Activated CD8-positive, alpha-beta memory T cell treated with anti-CD3 and anti-CD28 coated beads for 48 hours (primary cell): ENCODE measurements around the gene RASAL1.

Experiments
- DNase-seq, 3 experiments: peaks; one replicate each; pipeline ENCODE4 v3.0.0-alpha.2; 2020; ENCODE audit warnings: low read depth in 2 of 3, low spot score in 2 of 3

RASAL1 gene

DNA sequence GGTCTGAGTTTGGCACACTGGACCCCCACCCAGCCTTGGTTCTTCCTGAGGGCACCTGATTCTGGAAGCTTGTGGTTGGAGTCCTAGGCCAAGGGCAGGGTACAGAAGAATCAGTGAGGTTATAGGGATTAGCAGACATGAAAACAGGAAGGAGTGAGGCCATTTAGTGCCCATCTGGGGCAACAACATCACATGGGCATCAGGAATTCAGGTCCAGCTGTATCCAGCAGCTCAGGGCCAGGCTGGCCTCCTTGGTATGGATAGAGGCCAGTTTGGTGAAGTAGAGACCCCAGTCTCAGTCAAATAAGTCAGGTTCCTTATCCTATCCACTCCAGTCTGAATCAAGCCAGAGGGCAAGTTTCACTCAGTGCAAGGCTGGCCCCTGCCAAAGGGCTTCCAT is 36.2 kb downstream of the RASAL1 start:
- no peak for DNase-seq

DNA sequence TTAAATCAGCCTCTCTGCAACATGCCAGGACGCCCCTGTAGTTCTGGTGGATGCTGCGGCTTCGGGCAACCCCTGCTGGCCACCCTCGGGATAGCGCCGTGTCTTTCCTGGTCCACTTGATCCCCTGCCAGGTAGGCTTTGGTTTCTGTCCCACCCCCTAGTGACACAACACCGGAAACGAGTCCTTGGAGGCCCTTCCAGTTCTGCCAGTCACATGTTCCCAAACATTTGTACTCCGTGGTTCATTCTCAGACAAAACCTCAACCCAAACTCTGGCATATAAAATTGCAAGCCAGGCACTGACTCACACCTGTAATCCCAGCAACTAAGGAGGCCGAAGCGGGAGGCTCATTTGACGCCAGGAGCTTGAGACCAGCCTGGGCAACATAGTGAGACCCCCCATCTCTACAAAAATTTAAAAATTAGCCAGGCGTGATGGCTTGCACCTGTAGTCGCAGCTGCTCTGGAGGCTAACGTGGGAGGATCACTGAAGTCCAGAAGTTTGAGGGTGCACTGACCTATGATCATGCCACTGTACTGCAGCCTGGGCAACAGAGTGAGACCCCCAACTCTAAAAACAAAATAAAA is 37.0 kb downstream of the RASAL1 start:
- peak; percentile 32 to 60 (median 55) for DNase-seq

DNA sequence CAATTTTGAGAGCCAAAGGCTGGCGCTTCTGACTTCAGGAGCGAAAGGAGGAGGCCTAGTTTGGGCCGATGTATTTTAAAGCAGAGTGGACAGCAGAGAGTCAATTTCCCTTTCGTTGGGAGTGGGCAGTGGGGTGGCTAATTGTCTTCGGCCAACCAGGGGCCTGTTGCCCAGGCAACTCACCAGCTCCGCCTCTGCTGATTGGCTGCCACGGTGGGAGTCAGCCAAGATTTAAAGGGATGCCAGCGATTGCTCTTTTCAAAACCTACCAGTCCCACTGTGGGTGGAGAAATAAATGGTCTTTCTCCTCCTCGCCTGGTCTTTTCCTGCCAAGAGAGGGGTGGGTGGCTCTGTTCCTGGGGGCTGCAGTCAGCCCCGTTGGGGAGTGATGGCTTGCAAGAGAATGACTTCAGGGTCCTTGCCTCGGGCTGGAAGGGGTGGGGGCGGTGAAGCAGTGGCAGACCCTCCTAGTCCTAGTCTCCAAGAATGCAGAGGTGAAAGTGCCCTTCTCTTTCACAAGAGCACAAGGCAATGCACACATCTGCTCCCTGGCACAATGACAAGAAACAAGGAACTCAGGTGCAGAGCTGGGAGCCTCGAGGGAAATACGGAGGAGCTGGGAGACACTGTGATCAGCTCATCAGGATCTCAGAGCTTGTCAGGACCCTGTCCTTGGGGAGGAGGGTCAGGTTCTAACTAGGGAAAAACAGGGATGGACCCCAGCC is 37.7 kb downstream of the RASAL1 start:
- no peak for DNase-seq

DNA sequence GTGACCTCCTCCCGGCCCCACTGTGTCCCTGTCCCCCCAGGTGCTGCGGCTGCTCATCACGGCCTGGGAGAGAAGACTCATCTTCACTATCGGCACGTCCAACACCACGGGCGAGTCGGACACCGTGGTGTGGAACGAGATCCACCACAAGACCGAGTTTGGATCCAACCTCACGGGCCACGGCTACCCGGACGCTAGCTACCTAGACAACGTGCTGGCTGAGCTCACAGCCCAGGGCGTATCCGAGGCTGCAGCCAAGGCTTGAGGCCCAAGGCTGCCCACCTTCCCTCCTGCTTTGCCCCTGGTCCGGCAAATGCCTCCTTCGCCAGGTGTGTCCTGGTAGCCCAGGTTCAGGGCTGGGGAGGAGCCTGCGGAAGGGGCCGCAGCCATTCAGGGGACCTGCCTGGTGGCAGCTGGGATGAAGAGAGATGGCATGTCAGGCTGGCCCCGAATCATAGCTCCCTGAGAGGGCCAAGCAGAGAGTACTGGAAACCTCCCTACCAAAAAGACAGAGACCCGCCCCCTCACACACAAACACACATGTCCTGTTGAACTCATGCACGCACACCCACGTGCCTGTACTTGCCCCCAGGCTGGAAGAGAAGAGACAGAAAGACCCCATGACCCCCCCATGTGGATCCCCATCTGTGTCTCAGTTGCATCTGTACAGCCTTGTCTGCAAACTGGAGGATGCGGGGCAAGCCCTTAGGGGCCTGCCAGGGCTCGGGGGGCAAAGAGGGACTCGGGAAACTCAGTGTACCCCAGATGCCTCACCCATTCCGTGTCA is 38.7 kb downstream of the RASAL1 start:
- no peak for DNase-seq

DNA sequence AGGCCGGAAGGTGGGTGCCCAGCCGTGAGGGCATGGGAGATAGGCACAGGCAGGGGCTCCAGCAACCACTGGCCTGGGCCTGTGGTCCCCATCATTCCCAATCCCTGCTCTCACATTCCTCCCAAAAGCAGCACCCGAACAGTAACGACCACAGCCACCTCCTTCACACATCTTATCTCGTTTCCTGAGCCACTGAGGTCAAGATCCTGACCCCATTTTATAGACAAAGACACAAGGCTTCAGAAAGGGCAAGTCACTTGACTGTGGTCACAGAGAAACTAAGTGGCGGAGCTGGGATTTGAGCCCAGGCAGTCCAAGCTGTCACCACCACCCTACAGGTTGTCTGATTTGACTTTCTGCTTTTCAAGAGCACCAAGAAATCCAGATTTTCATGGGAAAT is 40.2 kb downstream of the RASAL1 start:
- DNase-seq, result no peak

DNA sequence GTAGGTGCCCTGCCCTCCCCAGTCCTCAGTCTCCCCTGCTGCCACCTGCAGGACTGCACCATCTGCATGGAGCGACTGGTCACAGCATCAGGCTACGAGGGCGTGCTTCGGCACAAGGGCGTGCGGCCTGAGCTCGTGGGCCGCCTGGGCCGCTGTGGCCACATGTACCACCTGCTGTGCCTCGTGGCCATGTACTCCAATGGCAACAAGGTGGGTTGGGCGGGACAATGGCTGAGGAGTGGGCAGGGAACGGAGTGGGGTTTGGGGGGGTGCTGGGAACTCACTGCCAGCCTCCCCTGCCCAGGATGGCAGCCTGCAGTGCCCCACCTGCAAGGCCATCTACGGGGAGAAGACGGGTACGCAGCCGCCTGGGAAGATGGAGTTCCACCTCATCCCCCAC is 40.8 kb downstream of the RASAL1 start:
- no peak for DNase-seq

DNA sequence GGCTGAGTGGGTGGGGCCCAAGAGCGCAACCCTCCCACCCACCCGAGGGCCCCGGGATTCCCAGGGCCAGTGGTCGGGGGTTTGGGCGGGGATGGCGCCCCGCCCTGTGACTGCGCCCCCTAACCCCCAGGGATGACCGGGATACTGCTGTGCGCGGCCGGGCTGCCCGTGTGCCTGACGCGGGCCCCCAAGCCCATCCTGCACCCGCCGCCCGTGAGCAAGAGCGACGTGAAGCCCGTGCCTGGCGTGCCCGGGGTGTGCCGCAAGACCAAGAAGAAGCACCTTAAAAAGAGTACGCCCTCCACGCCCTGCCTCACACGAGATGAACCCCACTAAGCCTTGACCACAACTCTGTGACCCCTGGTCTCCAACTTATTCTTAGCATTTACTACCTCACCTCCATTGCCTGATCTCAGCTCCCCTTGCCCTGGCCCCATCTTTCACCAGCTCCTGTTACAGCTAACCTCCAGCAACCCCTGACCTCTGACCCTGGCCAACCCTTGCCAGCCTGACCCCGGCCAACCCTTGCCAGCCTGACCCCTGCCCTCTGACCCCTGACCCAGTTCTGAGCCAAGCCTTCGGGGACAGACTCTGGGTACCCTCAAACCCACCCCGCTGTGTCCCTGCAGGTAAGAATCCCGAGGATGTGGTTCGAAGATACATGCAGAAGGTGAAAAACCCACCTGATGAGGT is 42.0 kb downstream of the RASAL1 start:
- DNase-seq, result no peak

DNA sequence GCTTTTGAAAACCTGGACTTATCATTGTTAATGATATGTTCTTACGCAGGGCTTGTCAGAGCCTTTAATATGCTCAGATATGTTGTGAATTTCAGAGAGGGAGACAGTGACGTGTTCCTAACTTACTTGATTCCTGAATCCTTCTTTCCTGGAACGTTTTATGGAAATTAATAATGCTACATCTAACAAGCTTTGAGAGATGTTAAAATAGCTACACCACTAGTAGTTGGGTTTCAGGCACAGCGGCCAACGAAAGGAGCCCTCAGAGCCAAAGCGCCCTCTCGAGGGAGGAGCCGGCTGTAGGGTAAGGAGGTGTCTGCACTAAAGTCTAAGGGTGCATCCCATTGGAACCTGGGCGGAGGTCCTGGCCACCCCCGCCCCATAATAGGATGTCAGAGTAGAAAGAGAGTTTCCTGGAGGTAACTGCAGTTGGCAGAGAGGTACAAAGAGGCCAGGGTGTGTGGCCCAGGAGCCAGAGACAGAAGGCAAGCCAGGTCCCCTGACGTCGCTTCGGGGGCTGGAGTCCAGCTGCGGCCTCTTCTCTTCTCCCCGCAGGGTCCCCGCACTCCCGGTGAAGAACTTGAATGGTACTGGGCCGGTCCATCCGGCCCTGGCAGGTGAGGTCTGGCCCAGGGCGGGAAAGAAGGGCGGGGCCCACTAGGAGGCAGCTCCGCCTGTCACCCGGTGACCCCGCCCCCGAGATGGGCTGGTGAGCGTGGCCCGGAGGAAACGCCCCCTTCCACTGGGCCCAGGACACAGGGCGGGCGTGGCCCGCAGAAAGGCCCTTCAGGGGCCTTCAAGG is 42.8 kb downstream of the RASAL1 start:
- DNase-seq, result no peak

DNA sequence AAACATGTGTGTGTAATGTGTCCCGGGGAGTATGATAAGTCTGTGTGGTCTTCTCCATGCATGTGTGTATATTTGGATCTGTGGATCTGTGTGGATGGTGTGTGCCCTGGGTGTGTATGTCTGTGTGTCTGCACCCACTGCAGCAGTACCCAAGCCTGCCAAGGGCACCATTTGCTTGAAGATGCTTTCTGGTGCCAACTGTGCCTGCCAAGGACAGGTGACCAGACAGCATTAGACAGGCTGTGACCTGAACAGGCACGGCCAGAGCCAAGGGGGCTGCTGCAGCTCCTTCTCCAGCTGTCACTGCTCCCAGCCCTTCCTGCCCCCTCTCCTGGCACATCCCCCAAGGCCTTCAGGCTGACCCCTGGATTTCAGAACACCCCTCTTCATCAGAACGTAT is 44.1 kb downstream of the RASAL1 start:
- no peak for DNase-seq

DNA sequence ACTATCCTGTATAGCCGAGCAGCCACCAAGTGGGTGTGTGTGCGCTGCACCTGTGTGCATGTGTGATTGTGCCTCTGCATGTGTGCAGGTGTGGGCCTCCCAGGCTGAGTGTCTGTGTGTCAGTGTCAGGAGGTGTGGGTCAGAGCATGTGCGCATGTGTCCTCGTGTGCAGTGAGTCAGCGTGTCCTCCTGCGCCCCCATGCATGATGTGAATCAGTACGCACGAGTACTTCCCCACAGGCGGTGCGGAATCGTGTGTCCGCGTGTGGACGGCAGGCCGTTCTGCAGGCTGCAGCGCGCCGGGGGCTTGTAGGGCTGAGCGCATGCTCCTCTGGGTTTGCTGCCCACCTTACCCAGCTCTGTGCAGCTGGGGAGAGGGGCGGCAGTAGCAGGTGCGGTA is 44.8 kb downstream of the RASAL1 start:
- no peak for DNase-seq

DNA sequence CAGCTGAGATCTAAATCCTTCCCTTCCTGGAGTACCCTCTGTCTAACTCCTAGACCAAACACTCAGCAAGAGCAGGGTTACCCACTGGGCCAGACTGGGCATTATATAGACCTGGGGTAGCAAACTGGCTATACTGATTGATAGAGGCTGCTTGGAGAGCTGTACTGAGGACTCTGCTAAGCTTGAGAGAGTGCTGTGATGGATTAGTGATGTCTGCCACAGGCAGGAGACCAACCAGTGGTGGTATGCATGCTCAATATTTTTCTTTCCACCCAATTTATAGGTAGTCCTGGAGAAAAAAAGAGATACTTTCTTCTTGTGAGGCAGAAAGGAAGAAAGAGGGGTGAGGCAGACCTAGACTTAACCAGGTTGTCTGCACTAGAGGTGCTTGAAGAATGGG is 45.7 kb downstream of the RASAL1 start:
- DNase-seq, result no peak

DNA sequence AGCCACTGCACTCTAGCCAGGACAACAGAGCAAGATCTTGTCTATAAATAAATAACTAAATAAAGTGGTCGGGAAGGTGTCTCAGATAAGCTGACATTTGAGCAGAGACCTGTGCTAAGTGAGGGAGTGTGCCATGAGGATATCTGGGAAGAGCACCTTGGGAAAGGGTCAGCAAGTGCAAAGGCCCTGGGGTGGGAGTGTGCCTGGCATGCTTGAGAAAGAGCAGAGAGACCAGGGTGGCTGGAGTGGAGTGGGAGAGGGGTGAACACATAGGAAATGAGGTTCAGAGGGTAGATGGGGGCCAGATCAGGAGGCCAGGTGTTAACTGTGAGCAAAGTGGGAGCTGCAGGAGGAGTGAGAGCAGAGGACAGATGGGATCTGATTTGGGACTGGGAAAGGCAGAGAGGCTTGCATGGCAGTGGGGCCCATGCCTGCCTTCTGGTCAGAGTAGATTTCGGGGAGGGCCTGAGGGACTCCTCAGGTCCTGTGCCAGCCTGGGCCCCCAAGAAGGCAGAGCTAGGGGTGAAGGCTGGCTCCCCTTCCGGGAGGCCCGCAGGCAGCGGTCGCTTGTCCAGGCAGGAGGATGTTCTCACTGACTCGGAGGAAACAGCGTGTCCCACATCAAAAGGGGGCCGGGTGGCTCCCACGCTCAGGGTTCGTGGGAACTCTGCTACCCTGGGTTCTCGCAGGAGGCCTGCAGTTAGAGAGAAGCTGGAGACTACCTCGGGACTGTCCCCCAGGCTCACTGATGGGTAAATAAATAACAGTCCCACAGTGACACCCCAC is 46.4 kb downstream of the RASAL1 start:
- DNase-seq, result peak in 2 of 3 experiments; percentile 34 to 51

DNA sequence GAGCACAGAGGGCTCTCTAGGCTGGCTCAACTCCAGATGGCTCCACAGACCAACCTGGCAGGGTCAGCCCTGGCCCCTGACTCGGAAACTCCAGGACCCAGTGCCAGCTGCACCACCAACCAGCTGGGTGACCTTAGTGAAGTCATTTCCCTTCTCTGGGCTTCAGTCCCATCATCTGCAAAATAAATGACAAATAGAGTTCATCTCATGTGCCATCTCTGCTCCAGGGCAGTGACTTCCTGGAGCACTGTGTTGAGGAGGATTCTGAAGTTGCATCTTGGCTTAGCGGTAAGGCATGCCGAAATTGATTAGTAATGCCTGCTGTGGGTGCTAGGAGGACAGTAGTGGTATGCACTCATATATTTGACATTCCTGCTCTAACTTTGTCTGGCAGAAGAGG is 47.5 kb downstream of the RASAL1 start:
- no peak for DNase-seq

DNA sequence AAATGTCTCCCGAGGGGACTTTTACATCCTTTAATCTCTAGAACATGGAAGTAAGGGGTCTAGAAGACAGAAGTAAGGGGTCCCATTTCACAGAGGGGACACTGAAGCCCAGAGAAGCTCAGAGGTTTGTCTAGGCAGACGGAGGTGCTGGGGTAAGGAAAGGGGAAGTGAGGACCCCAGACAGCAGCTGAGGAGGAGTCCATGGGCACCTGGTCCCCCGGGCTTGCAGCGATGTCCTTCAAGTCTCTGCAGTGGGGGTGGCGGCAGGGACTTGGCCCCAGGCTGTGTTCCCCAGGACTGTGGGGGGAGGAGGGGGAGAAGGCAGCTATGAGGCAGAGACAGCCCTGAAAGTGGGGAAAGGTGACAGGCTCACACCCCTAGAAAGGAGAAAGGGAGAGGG is 48.4 kb downstream of the RASAL1 start:
- no peak for DNase-seq

DNA sequence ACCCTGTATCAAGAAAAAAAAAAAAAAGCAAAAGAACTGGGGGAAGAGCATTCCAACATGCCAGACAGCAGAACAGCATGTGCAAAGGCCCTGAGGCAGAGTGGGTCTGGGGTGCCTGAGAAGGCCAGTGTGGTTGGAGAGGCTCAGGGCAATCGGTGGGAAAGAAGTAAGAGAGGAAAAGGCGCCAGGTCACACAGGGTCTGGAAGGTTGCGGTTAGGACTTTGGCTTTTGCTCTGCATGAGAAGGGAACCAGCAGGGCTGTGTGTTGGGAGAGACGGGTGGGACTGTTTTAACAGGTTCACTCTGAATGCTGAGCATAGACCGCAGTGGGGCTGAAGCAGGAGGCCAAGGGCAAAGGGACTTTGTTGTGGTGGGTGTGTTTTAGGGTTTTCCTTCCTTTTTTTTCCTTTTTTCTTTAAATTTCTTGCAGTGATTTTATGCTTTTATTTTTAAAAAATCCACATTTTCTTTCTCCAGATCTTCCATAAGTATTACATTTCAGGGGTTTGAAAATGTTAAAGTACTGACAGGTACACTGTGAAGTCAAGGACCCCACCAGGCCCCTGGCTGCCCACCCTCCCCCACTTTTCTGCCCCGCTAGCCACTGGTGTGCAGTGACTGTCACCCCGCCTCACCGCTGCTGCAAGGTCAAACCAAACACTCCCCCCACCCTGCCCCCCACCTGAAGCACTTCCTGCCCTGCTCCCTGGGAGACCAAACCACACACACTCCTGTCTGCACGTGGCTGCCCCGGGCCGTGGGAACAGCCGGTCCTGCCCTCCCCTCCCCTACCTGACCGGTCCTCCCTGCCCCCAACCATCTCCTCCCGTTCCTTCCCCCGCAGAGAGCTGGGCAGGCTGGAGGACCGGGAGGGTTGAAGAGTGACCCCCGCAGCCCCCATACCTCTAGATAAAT is 49.1 kb downstream of the RASAL1 start:
- no peak for DNase-seq

DNA sequence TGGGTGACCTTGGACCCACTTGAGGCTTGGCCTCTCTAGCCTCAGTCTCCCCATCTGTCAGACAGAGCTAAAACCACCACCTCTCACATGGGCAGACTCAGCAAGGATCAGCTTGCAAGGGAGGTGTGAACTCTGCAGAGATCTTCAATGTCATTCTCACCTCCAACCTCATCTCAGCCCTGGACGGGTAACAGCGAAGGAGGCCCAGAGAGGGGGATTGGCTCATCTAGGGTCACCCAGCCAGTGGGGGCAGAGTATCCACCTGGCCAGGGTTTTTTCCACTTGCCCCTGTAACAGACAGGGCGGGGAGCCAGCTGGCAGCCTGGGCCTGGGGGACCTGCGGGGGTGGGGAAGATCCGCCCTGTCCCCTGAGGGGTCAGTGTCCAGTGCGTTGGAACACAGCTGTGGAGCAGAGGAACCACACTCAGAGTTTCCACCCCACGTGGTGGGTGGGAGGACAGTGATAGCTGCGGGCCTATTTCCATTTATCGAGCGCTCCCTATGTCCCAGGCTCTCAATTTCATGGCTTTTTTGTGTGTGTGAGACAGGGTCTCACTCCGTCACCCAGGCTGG is 51.6 kb downstream of the RASAL1 start:
- no peak for DNase-seq

DNA sequence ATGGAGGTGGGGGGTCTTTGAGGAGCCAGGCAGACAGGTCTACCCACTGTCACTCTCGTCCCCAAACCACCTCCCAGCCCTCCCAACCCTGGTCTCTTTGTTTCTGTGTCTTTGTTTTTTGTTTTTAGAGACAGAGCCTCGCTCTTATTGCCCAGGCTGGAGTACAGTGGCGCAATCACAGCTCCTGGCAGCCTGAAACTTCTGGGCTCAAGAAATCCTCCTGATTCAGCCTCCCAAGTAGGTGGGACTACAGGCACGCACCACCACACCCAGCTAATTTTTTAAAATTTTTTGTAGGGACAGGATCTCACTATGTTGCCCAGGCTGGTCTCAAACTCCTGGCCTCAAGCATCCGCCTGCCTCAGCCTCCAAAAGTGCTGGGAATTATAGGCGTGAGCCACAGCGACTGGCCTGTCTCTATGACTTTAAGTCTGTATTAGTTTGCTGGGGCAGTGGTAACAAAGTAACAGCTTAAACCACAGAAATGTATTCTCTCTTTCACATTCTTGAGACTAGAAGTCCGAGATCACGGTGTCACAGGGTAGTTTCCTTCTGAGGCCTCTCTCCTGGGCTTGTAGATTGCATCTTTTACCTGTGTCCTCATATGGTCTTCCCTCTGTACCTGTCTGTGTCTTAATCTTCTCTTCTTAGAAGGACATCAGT is 52.9 kb downstream of the RASAL1 start:
- no peak for DNase-seq

DNA sequence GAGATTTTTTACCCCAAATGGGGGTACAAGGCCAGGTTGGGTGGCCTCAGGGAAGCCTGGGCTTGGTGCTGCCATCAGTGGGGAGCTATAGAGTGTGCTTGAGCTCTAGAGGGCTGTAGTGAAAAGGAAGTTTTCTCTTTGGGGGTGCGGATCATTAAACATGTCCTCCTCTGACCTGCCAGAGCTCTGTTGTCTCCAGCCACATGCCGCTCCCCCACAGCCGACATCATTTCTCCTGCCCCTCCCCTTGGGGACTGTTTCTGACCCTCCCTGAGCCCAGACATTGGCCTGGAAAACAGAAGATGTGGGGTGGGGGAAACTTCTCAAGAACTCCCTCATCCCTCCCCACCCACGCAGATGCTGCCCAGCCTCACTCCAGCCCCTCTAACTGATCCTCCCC is 53.7 kb downstream of the RASAL1 start:
- DNase-seq, result no peak
